ENCODE results near the gene BTN1A1. TPM values are rescaled to one million over a fixed set of nuclear protein-coding genes. Genes with fewer than 3 reads are reported as not detected.

The BTN1A1 gene
- total and polyA plus RNA-seq, 9 of the 15 experiments (the other 6 are each of a cell fraction or from before 2014, with no cell fraction given) = 0.01 to 0.15 (median 0.06) TPM; not detected in 4

GRCh38 chr6:26553635-26554446, 53.7 kb downstream of the BTN1A1 start (continued):
- TF ChIP-seq SOX6 (IDR thresholded peaks at IDR 0.05) (peak; percentile 90), ARNT (IDR thresholded peaks at IDR 0.05) (peak; percentile 67 to 68; a peak in 2 of 4 replicates), HOMEZ (CRISPR knock-in tag; IDR thresholded peaks at IDR 0.05) (no peak), FOXJ3 (CRISPR knock-in tag; IDR thresholded peaks at IDR 0.05) (no peak), ZBTB5 (IDR thresholded peaks at IDR 0.05) (peak; percentile 84; the same call in 1 of the 2 replicates), BCOR (IDR thresholded peaks at IDR 0.05) (peak; percentile 42; the same call in 1 of the 2 replicates), ADNP (tag; IDR thresholded peaks at IDR 0.05) (peak; percentile 88), UBTF (IDR thresholded peaks at IDR 0.05; ENCODE audit: borderline replicate concordance in 1 of 2, low read depth in 2 of 2, low read length in 2 of 2) (0 out of 4 replicates have a peak, but pooled peaks of 1 of the 2 experiments have one; percentile 64), CHCHD3 (CRISPR knock-in tag; IDR thresholded peaks at IDR 0.05) (no peak), ZNF224 (CRISPR knock-in tag; IDR thresholded peaks at IDR 0.05) (no peak), KLF16 (IDR thresholded peaks at IDR 0.05) (no peak), RBFOX2 (IDR thresholded peaks at IDR 0.05; ENCODE audit: low read depth, low read length) (no peak), NCOA2 (IDR thresholded peaks at IDR 0.05; ENCODE audit: partially characterized antibody in 2 of 2) (peak in 1 of 2 experiments; percentile 88), BMI1 (IDR thresholded peaks at IDR 0.05; ENCODE audit: low read length) (no peak), BCLAF1 (IDR thresholded peaks at IDR 0.05; ENCODE audit: borderline replicate concordance in 1 of 2, control insufficient read depth in 1 of 2, low read depth in 2 of 2, low read length in 1 of 2) (peak in 1 of 2 experiments; percentile 64; a peak in 1 of 4 replicates), MEF2D (tag; conservative IDR thresholded peaks at IDR 0.05; ENCODE audit: low read depth) (peak; percentile 99), TEAD4 (IDR thresholded peaks at IDR 0.05; ENCODE audit: low read length) (peak; percentile 88), TEAD4 (CRISPR knock-in tag; IDR thresholded peaks at IDR 0.05; ENCODE audit: borderline replicate concordance) (no peak), POLR2AphosphoS2 (IDR thresholded peaks at IDR 0.05; ENCODE audit: low read length) (no peak)
